K562 (cell line): Measurements from ENCODE around the gene ATL1. TPM values are rescaled to one million over a fixed set of nuclear protein-coding genes. Genes with fewer than 3 reads are reported as not detected.

Experiments used
- ATAC-seq: fragments of 200-7000 bp; cut with Tn5 transposase; 3 replicates; pipeline ENCODE4 v1.9.1; 2020; ENCODE audit warnings: moderate library complexity
- BruUV-seq: library from RNA; stranded (reverse); fragments of 400-500 nt; replicated peaks from 2 replicates; lab custom pipeline; 2021; lab: Mats Ljungman, UMichigan
- CTCF ChIA-PET: fragments of 300-600 bp; formaldehyde crosslinking; extraction: SDS; loops from one replicate; lab custom pipeline; 2021; ENCODE audit warnings: low intra/inter-chr PET ratio; lab: Yijun Ruan, JAX
- POLR2A ChIA-PET: fragments of 300-600, 350-650 bp; sonication (Branson Sonifier 250); formaldehyde crosslinking; extraction: SDS; loops from one replicate; lab custom pipeline; 2021; ENCODE audit warnings: antibody characterized with exemption, inconsistent platforms; lab: Yijun Ruan, JAX
- DNase-seq, 4 experiments: peaks; one replicate each; pipeline versions ENCODE4 v3.0.0 to v3.0.0-alpha.2; 2011 to 2018; ENCODE audit warnings: low spot score in 3 of 4, mixed read lengths in 3 of 4; ENCODE audit errors: extremely low read depth in 1 of 4
- FAIRE-seq: peaks from 2 replicates; lab custom pipeline; 2011; peaks lifted over from hg19 to GRCh38; lab: Jason Lieb, UNC
- H2AFZ ChIP-seq: 2 replicates; pipeline ENCODE4 v1.6.0; 2011; ENCODE audit warnings: low read depth, low read length, control low read depth, inconsistent platforms
- H3K27ac ChIP-seq: fragments of 200-600 bp; 3 replicates; pipeline ENCODE4 v1.8.0; 2011; ENCODE audit warnings: low read depth, mild to moderate bottlenecking, control low read depth, inconsistent platforms, low read length, moderate library complexity, mixed read lengths; ENCODE audit errors: extremely low read depth
- H3K27me3 ChIP-seq, 2 experiments: fragments of 300-600 bp in 1 of 2; 2 replicates in 1 of 2; 3 replicates in 1 of 2; pipeline versions ENCODE4 v1.6.0 to v1.8.0; 2011; ENCODE audit warnings: inconsistent platforms in 2 of 2, low read length in 2 of 2, mild to moderate bottlenecking in 1 of 2, mixed read lengths in 1 of 2, moderate library complexity in 1 of 2; ENCODE audit not compliant: control insufficient read depth in 2 of 2, insufficient read depth in 2 of 2
- H3K36me3 ChIP-seq: fragments of 300-600 bp; 3 replicates; pipeline ENCODE4 v1.8.0; 2011; ENCODE audit warnings: mild to moderate bottlenecking, low read length, inconsistent platforms; ENCODE audit not compliant: control insufficient read depth, insufficient read depth
- H3K4me1 ChIP-seq, 2 experiments: fragments of 200-600 bp in 1 of 2; replicated peaks in 1 of 2; 2 replicates in 1 of 2; 3 replicates in 1 of 2; pipeline versions ENCODE4 v1.5.1 to v1.8.0; 2011; ENCODE audit warnings: inconsistent platforms in 2 of 2, low read length in 2 of 2, mild to moderate bottlenecking in 1 of 2, mixed read lengths in 1 of 2, moderate library complexity in 1 of 2; ENCODE audit not compliant: control insufficient read depth in 2 of 2, insufficient read depth in 2 of 2
- H3K4me2 ChIP-seq: 2 replicates; pipeline ENCODE4 v1.6.1; 2011; ENCODE audit warnings: low read length, control low read depth, inconsistent platforms, mixed read lengths; ENCODE audit not compliant: insufficient read depth
- H3K4me3 ChIP-seq: fragments of 200-600 bp; sonication (generic), shearing (Covaris generic); 2 replicates; pipeline ENCODE4 v1.5.1; 2016; ENCODE audit warnings: control low read depth, inconsistent platforms
- H3K79me2 ChIP-seq: fragments of 200-600 bp; 3 replicates; pipeline ENCODE4 v1.8.0; 2011; ENCODE audit warnings: low read length, inconsistent platforms; ENCODE audit not compliant: control insufficient read depth, insufficient read depth
- H3K9ac ChIP-seq, 2 experiments: 2 replicates each; pipeline versions ENCODE4 v1.6.0 to v1.6.1; 2011; ENCODE audit warnings: low read depth in 2 of 2, low read length in 2 of 2, control low read depth in 1 of 2, inconsistent platforms in 1 of 2, mild to moderate bottlenecking in 1 of 2, mixed read lengths in 1 of 2; ENCODE audit not compliant: insufficient read depth in 1 of 2
- H3K9me1 ChIP-seq: one replicate; pipeline ENCODE4 v1.6.0; 2011; ENCODE audit warnings: inconsistent platforms, mild to moderate bottlenecking, low read length, moderate library complexity; ENCODE audit not compliant: control insufficient read depth, insufficient read depth
- H3K9me3 ChIP-seq: replicated peaks from 2 replicates; pipeline ENCODE4 v1.5.1; 2011; ENCODE audit warnings: low read depth, low read length, inconsistent platforms; ENCODE audit not compliant: control insufficient read depth, insufficient read depth
- H4K20me1 ChIP-seq: replicated peaks from 2 replicates; pipeline ENCODE4 v1.6.1; 2011; ENCODE audit warnings: low read length, inconsistent platforms, mixed read lengths; ENCODE audit not compliant: control insufficient read depth, insufficient read depth
- CBFA2T2 ChIP-seq: fragments of 450-650 bp; conservative IDR thresholded peaks from 2 replicates; pipeline ENCODE4 v1.6.1; 2017; ENCODE audit warnings: mild to moderate bottlenecking
- CBX5 ChIP-seq: IDR thresholded peaks from 2 replicates; pipeline ENCODE4 v1.6.1; 2014; ENCODE audit warnings: low read depth, borderline replicate concordance
- CTBP1 ChIP-seq: fragments of 450-650 bp; IDR thresholded peaks from 2 replicates; pipeline ENCODE4 v1.6.1; 2016; ENCODE audit warnings: borderline replicate concordance
- CXXC5 ChIP-seq: fragments of 250-450 bp; sonication (Bioruptor Pico); IDR thresholded peaks from 2 replicates; pipeline ENCODE4 v1.8.0; 2022; ENCODE audit warnings: inconsistent platforms, mild to moderate bottlenecking, moderate library complexity
- HMG20B ChIP-seq: fragments of 250-450 bp; sonication (Bioruptor Pico); IDR thresholded peaks from 2 replicates; pipeline ENCODE4 v1.5.0; 2021; ENCODE audit warnings: mild to moderate bottlenecking
- KLF6 ChIP-seq: fragments of 250-450 bp; sonication (Bioruptor Pico); IDR thresholded peaks from 2 replicates; pipeline ENCODE4 v1.4.0; 2020; ENCODE audit warnings: mild to moderate bottlenecking, moderate library complexity, borderline replicate concordance
- LCOR ChIP-seq: sonication (generic); formaldehyde crosslinking; IDR thresholded peaks from 2 replicates; pipeline ENCODE4 v1.8.0; 2022; ENCODE audit warnings: mild to moderate bottlenecking, missing genetic modification reagents
- NFATC3 ChIP-seq: fragments of 450-650 bp; IDR thresholded peaks from 2 replicates; pipeline ENCODE4 v1.6.1; 2017; ENCODE audit warnings: mild to moderate bottlenecking
- NFYB ChIP-seq: IDR thresholded peaks from 2 replicates; pipeline ENCODE4 v1.6.1; 2011; ENCODE audit warnings: mild to moderate bottlenecking, moderate library complexity; ENCODE audit not compliant: insufficient read length; ENCODE audit errors: extremely low read depth
- NR1H2 ChIP-seq: sonication (generic); formaldehyde crosslinking; IDR thresholded peaks from 2 replicates; pipeline ENCODE4 v1.4.0; 2020; ENCODE audit warnings: mild to moderate bottlenecking, missing genetic modification reagents
- SIX5 ChIP-seq, 2 experiments: IDR thresholded peaks; 2 replicates each; pipeline ENCODE4 v1.6.1; 2011; ENCODE audit warnings: low read length in 2 of 2, borderline replicate concordance in 1 of 2, low read depth in 1 of 2, mild to moderate bottlenecking in 1 of 2, moderate library complexity in 1 of 2; ENCODE audit not compliant: insufficient read depth in 1 of 2
- SMARCA4 ChIP-seq: fragments of 450-650 bp; IDR thresholded peaks from 2 replicates; pipeline ENCODE4 v1.6.1; 2016
- SOX6 ChIP-seq: fragments of 450-650 bp; IDR thresholded peaks from 2 replicates; pipeline ENCODE4 v1.6.1; 2014; ENCODE audit warnings: mild to moderate bottlenecking
- TCF3 ChIP-seq: sonication (generic); formaldehyde crosslinking; IDR thresholded peaks from 2 replicates; pipeline ENCODE4 v1.4.0; 2020; ENCODE audit warnings: mild to moderate bottlenecking, missing genetic modification reagents
- U2AF1 ChIP-seq: fragments of 200-400 bp; formaldehyde crosslinking; optimal IDR thresholded peaks from 2 replicates; pipeline ENCODE3; 2017; ENCODE audit warnings: mild to moderate bottlenecking, low read depth, low read length, moderate library complexity
- ZNF24 ChIP-seq: fragments of 450-650 bp; IDR thresholded peaks from 2 replicates; pipeline ENCODE4 v1.6.1; 2016
- ZNF316 ChIP-seq: fragments of 450-650 bp; IDR thresholded peaks from 2 replicates; pipeline ENCODE4 v1.6.1; 2016
- ZNF445 ChIP-seq: fragments of 250-450 bp; sonication (Bioruptor Pico); IDR thresholded peaks from 2 replicates; pipeline ENCODE4 v1.4.0; 2020; ENCODE audit warnings: low read depth, mild to moderate bottlenecking, moderate library complexity
- ZNF75A ChIP-seq: fragments of 450-650 bp; formaldehyde crosslinking; IDR thresholded peaks from 2 replicates; pipeline ENCODE4 v1.4.0; 2020; ENCODE audit warnings: mild to moderate bottlenecking
- in situ Hi-C: fragments of 300-500 bp; cut with MboI; formaldehyde crosslinking; loops from 4 replicates; pipeline ENCODE4 v1.15.0; 2018; ENCODE audit warnings: inconsistent platforms, mixed read lengths
- intact Hi-C: fragments of 100-400 bp; cut with micrococcal nuclease; formaldehyde crosslinking; loops from 2 replicates; pipeline ENCODE4 v1.14.2; 2022
- polyA plus RNA-seq, 8 experiments: library from polyadenylated mRNA; depleted of rRNA in 4 of 8; stranded (reverse) in 5 of 8; unstranded in 3 of 8; fragments of >200 nt; fragmentation: Nextera tagmentation in 2 of 8; fragmentation: Illumina TruSeq in 1 of 8; extraction: Ambion mirVana in 2 of 8; extraction: Trizol in 1 of 8; gene quantifications; 2 replicates each; pipeline versions ENCODE4 v1.2.1 to v1.2.3, GENCODE V29; 2011 to 2014; ENCODE audit warnings: inconsistent platforms in 1 of 8, missing spikeins in 1 of 8
- total RNA-seq, 7 experiments: library from RNA; depleted of rRNA in 6 of 7; stranded (reverse); fragments of >200 nt in 6 of 7; fragmentation: Illumina TruSeq in 2 of 7; extraction: Trizol in 2 of 7; gene quantifications; 2 replicates each; pipeline versions ENCODE4 v1.2.1 to v1.2.3, GENCODE V29; 2011 to 2021; ENCODE audit warnings: low replicate concordance in 1 of 7
- TF ChIP-seq, protein P1 (sequence below): fragments of 250-450 bp; sonication (Bioruptor Pico); IDR thresholded peaks from 2 replicates; pipeline ENCODE4 v1.5.0; 2021

ATL1 gene
- total and polyA plus RNA-seq, 9 of the 15 experiments (the other 6 are each of a cell fraction or from before 2014, with no cell fraction given), result 0.04 to 0.16 (median 0.07) TPM; not detected in 4

DNA sequence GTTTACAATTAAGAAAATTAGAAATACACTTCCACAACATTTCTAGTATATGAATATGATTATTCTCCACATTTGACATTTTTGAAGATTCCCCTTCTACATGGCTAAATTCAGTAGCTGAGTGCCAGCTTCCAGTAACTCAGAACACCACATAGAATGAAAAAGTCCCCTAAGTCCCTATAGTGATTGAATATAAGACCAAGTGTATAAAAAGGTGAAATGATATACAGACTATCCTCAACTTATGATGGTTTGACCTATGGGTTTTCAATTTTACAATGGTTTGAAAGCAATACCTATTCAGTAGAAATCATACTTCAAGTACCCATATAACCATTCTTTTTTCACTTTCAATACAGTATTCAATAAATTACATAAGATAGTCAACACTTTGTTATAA lies 15.8 kb downstream of the ATL1 start (continued):
- no peak for TF ChIP-seq CTBP1
- no peak for TF ChIP-seq SMARCA4
- TF ChIP-seq, all 486 proteins: peak for 0

DNA sequence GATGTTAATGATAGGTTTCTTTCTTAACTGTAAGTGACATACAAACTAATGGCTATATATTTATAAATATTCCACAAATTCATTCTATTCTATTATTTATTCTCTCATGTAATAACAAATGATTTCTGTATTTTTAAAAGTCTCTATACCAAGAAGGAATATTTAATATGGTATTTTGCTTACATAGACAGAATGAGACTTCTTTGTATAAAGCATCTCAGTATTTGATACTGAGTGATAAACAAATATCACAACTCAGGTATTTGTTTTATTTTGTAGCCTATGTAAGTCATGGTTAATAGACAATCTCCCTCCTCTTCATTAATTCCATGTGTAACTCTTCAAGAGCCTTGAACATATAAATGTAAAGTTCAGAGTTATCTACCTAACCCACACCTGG lies 18.0 kb downstream of the ATL1 start:
- no peaks in the 10 kb centered on the region for H3K36me3 ChIP-seq
- H3K27me3 ChIP-seq, result no peaks in the 10 kb centered on the region
- intact Hi-C loops, result no loop called here
- no TSS peak for BruUV-seq
- no peak for FAIRE-seq
- H3K9ac ChIP-seq, result no peak overlapping the region
- no peaks in the 10 kb centered on the region for H3K9me3 ChIP-seq
- CTCF ChIA-PET, result no interaction called here
- no peaks in the 10 kb centered on the region for H3K79me2 ChIP-seq
- TF ChIP-seq KLF6, result no peak
- TF ChIP-seq ZNF316, result peak; percentile 39; the same call in 1 of the 2 replicates
- TF ChIP-seq, all 486 proteins: peak for 1
- Histone ChIP-seq H3K4me1 (no peaks in the 10 kb centered on the region), H3K4me2 (no peak overlapping the region), H3K27ac (no peak overlapping the region), H4K20me1 (no peaks in the 10 kb centered on the region), H3K4me3 (no peak overlapping the region), H2AFZ (no peak overlapping the region), H3K9me1 (no peaks in the 10 kb centered on the region)
- DNase-seq (no peak), ATAC-seq (no peak)
- POLR2A ChIA-PET, result no interaction called here
- in situ Hi-C loops, result no loop called here

- H2AFZ ChIP-seq, result no peak overlapping the region
- intact Hi-C loops, result no loop called here
- H3K4me1 ChIP-seq, result no peaks in the 10 kb centered on the region
- BruUV-seq, result no TSS peak
- no peaks in the 10 kb centered on the region for H3K9me3 ChIP-seq
- no peak overlapping the region for H3K4me3 ChIP-seq
- ChIA-PET CTCF (no interaction called here), POLR2A (no interaction called here)
- no peaks in the 10 kb centered on the region for H3K27me3 ChIP-seq
- no peaks in the 10 kb centered on the region for H4K20me1 ChIP-seq
- no peaks in the 10 kb centered on the region for H3K9me1 ChIP-seq
- H3K79me2 ChIP-seq, result no peaks in the 10 kb centered on the region
- H3K9ac ChIP-seq, result no peak overlapping the region
- no peaks in the 10 kb centered on the region for H3K36me3 ChIP-seq
- FAIRE-seq, result no peak
- no peak overlapping the region for H3K27ac ChIP-seq
- in situ Hi-C loops, result no loop called here
- no peak overlapping the region for H3K4me2 ChIP-seq
- DNase-seq, result no peak
- ATAC-seq, result no peak
- no peak for TF ChIP-seq LCOR (CRISPR knock-in tag)
- no peak for TF ChIP-seq U2AF1
- TF ChIP-seq, protein P1, sequence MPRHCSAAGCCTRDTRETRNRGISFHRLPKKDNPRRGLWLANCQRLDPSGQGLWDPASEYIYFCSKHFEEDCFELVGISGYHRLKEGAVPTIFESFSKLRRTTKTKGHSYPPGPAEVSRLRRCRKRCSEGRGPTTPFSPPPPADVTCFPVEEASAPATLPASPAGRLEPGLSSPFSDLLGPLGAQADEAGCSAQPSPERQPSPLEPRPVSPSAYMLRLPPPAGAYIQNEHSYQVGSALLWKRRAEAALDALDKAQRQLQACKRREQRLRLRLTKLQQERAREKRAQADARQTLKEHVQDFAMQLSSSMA (CRISPR knock-in tag), result no peak
- no peak for TF ChIP-seq CXXC5 (CRISPR knock-in tag)
- no peak for TF ChIP-seq ZNF75A (CRISPR knock-in tag)
- TF ChIP-seq SOX6, result no peak
- TF ChIP-seq NFYB, result no peak
- no peak for TF ChIP-seq CBFA2T2
- no peak for TF ChIP-seq ZNF24
- no peak for TF ChIP-seq NR1H2 (CRISPR knock-in tag)
- TF ChIP-seq HMG20B (CRISPR knock-in tag), result no peak
- no peak for TF ChIP-seq ZNF445 (CRISPR knock-in tag)
- TF ChIP-seq NFATC3, result no peak
- TF ChIP-seq CBX5, result no peak
- TF ChIP-seq TCF3 (CRISPR knock-in tag), result no peak
- no peak for TF ChIP-seq SIX5 (IDR thresholded peaks at IDR 0.05; ENCODE audit: borderline replicate concordance in 1 of 2, insufficient read depth in 1 of 2, low read depth in 1 of 2, low read length in 2 of 2)
Measured at GRCh38 chr14:50578433-50578832, 18.5 kb downstream of the ATL1 start.
